Body of pancreas (tissue), 4 donors: ENCODE results near the gene MKKS. TPM values are rescaled to one million over a fixed set of nuclear protein-coding genes. Genes with fewer than 3 reads are reported as not detected.

ENCODE experiments used
- ATAC-seq: fragments of 150-250 bp; one replicate; pipeline ENCODE4 v1.9.1; 2016
- DNase-seq, 4 donors: peaks; one replicate each; pipeline ENCODE4 v3.0.0-alpha.2; 2019
- H3K27ac ChIP-seq, 4 donors: fragments of 200-600 bp; sonication (generic); 1 replicate in 3 of 4; 2 replicates in 1 of 4; pipeline versions ENCODE4 v1.5.1 to v1.6.1; 2016 to 2019; ENCODE audit warnings: mild to moderate bottlenecking in 1 of 4, mixed read lengths in 1 of 4, moderate library complexity in 1 of 4
- H3K27me3 ChIP-seq, 2 donors: fragments of 200-600 bp; sonication (generic); one replicate each; pipeline ENCODE4 v1.6.0; 2016; ENCODE audit warnings: mild to moderate bottlenecking in 1 of 2
- H3K36me3 ChIP-seq, 2 donors: fragments of 200-600 bp; sonication (generic); replicated peaks in 1 of 2; 2 replicates each; pipeline ENCODE4 v1.5.1; 2016; ENCODE audit warnings: low read depth in 2 of 2; ENCODE audit not compliant: insufficient read depth in 1 of 2
- H3K4me1 ChIP-seq: fragments of 200-600 bp; sonication (generic); one replicate; pipeline ENCODE4 v1.6.0; 2016
- H3K4me3 ChIP-seq, 2 donors: fragments of 200-600 bp; sonication (generic); 1 replicate in 1 of 2; 2 replicates in 1 of 2; pipeline ENCODE4 v1.5.1; 2016 to 2019
- H3K9me3 ChIP-seq, 3 donors: fragments of 200-600 bp; sonication (generic); 1 replicate in 2 of 3; 2 replicates in 1 of 3; pipeline ENCODE4 v1.5.1; 2016
- POLR2A ChIP-seq, 3 donors: fragments of 450-650 bp; IDR thresholded peaks; one replicate each; pipeline ENCODE4 v1.6.1; 2016; ENCODE audit warnings: antibody characterized with exemption in 3 of 3, mild to moderate bottlenecking in 2 of 3
- WGBS, 2 donors: methylation state at CpG; one replicate each; pipeline ENCODE4 v1.1.5; 2017; 5-methylcytosine and 5-hydroxymethylcytosine counted together
- intact Hi-C: fragments of 100-400 bp; cut with DNase I; formaldehyde crosslinking; loops from one replicate; pipeline ENCODE4 v1.15.1; 2023
- total RNA-seq, 2 donors: library from RNA; depleted of rRNA; stranded (reverse); fragments of >200 nt; gene quantifications; one replicate each; pipeline ENCODE4 v1.1.0, GENCODE V29; 2016
- TF ChIP-seq, protein P1 (sequence below), 7 experiments: fragments of 450-650 bp in 4 of 7; fragments of 200-600 bp in 3 of 7; sonication (generic) in 3 of 7; IDR thresholded peaks; one replicate each; pipeline ENCODE4 v1.5.1; 2016 to 2019; ENCODE audit warnings: antibody characterized with exemption in 7 of 7

MKKS gene
- total RNA-seq, 2 donors from 2014 or later = 5.3 to 8.6 TPM

DNA sequence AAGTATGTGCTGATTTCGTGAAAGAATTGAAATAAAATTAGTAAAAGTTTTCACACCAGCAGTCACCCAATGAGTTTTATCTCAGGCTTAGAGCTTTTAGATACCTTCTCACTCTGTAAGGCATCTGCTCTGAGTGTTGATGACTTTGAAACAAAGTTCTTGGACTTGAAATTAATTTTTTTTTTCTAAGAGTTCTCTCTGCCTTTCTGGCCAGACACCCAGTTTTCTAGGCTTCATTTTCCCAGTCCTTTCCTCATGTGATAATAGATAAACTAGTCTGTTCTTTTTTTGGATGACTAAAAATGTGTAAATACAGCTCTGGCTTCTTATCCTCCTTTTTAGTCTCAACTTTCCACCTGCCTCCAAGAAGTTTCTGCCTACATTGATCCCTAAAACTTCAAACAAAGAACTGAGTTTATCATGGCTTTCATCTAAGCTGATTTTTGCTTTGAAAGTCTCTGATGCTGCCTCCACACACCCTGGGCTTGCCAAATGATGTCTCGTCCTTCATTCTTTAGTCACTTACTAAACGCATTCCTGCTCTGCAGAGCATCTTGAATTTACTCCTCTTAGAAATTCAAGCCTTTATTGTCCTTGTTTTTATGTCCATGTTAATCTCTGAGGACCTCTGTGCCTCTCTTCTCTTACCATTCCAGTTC, 33.8 kb upstream of the MKKS start:
- Histone ChIP-seq H3K27me3 (no peaks in the 10 kb centered on the region), H3K27ac (no peak overlapping the region), H3K9me3 (no peaks in the 10 kb centered on the region), H3K4me3 (no peak overlapping the region), H3K4me1 (peaks cover 3% of the 10 kb centered on the region), H3K36me3 (no peaks in the 10 kb centered on the region)
- TF ChIP-seq POLR2A (IDR thresholded peaks at IDR 0.05) = no peak
- TF ChIP-seq, protein P1, sequence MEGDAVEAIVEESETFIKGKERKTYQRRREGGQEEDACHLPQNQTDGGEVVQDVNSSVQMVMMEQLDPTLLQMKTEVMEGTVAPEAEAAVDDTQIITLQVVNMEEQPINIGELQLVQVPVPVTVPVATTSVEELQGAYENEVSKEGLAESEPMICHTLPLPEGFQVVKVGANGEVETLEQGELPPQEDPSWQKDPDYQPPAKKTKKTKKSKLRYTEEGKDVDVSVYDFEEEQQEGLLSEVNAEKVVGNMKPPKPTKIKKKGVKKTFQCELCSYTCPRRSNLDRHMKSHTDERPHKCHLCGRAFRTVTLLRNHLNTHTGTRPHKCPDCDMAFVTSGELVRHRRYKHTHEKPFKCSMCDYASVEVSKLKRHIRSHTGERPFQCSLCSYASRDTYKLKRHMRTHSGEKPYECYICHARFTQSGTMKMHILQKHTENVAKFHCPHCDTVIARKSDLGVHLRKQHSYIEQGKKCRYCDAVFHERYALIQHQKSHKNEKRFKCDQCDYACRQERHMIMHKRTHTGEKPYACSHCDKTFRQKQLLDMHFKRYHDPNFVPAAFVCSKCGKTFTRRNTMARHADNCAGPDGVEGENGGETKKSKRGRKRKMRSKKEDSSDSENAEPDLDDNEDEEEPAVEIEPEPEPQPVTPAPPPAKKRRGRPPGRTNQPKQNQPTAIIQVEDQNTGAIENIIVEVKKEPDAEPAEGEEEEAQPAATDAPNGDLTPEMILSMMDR (IDR thresholded peaks at IDR 0.05) = no peak
- DNase-seq (no peak), ATAC-seq (no peak)
- 46 to 57% methylated on average over 3 of the region's 3 CpGs for WGBS, 2 donors
- intact Hi-C loops = no loop called here

DNA sequence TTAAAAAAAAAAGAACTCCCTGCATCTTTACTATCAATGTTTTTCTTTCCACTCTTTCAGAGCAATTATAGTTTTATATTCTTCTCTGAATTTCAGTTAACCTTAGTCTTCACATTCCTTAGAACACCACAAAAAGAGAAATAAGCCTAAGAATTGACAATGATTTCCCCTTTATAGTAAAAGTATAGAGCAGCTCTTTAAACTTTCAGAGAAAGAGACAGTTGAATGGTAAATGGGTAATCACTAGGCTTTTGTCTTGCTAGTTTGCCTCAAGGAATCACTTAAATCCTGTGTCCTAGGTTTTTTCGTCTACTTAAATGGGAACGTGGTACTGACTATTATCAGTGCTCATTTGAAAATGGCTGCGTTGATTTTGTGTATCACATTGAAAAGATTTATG, 32.8 kb upstream of the MKKS start:
- WGBS, 2 donors = 72 to 81% methylated on average over 3 of the region's 3 CpGs
- TF ChIP-seq POLR2A (IDR thresholded peaks at IDR 0.05) = no peak
- TF ChIP-seq, protein P1 (IDR thresholded peaks at IDR 0.05) = no peak
- no peak for DNase-seq

DNA sequence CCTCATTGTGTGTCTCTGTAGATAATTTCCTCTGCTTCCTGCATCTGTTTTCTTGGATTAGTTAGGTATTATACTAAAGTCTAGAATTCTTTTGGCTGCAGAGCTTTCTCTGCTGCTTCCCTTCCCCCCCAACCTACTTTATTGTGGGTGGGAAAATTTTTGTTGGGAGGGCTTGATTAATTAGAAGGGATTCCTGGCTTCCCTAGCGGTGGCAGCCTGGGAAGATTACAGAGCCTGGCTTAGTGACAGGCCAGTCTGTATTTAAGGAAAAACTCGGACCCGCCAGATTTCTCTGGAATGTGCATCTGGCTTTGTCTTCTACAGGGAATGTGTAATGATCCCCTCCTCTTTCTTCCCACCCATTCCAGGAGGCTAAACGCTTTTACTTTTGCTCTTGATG, 32.3 kb upstream of the MKKS start:
- ATAC-seq (no peak), DNase-seq (no peak)
- intact Hi-C loops = no loop called here
- 55 to 64% methylated on average over 4 of the region's 4 CpGs for WGBS, 2 donors
- Histone ChIP-seq H3K4me1 (peaks cover 7% of the 10 kb centered on the region), H3K9me3 (no peaks in the 10 kb centered on the region), H3K36me3 (no peaks in the 10 kb centered on the region), H3K27me3 (no peaks in the 10 kb centered on the region), H3K4me3 (no peak overlapping the region), H3K27ac (no peak overlapping the region)
- TF ChIP-seq, protein P1 (IDR thresholded peaks at IDR 0.05) = no peak
- no peak for TF ChIP-seq POLR2A (IDR thresholded peaks at IDR 0.05)

More for the DNA sequence above, 32.8 kb upstream of the MKKS start:
- intact Hi-C loops = no loop called here
- no peak for ATAC-seq
- H3K27ac ChIP-seq = no peak overlapping the region
- no peaks in the 10 kb centered on the region for H3K36me3 ChIP-seq
- H3K9me3 ChIP-seq = no peaks in the 10 kb centered on the region
- H3K27me3 ChIP-seq = no peaks in the 10 kb centered on the region
- peaks cover 3% of the 10 kb centered on the region for H3K4me1 ChIP-seq
- no peak overlapping the region for H3K4me3 ChIP-seq

DNA sequence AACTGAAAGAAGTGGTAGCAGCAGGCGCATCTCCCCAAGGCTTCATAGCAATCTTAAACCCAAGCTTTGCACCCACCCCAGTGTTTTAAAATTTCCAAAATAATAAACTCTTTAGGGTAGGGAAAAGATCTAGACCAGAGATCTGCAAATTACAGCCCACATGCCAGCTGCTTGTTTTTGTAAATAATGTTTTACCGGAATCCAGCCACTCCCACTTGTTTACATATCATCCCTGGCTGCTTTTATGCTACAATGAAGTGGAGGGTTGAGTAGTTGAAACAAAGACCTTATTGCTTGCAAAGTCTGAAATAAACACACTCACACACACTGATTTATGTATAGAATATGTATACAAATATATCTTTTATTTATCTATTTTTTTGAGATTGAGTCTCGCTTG, 31.1 kb upstream of the MKKS start:
- peaks cover 12% of the 10 kb centered on the region for H3K4me1 ChIP-seq
- intact Hi-C loops = no loop called here
- no peak overlapping the region for H3K4me3 ChIP-seq
- H3K36me3 ChIP-seq = no peaks in the 10 kb centered on the region
- TF ChIP-seq, protein P1 (IDR thresholded peaks at IDR 0.05) = no peak
- TF ChIP-seq POLR2A (IDR thresholded peaks at IDR 0.05) = no peak
- DNase-seq (no peak), ATAC-seq (no peak)
- 81 to 85% methylated on average over 3 of the region's 3 CpGs for whole genome bisulfite sequencing, 2 donors
- H3K9me3 ChIP-seq = no peaks in the 10 kb centered on the region
- no peaks in the 10 kb centered on the region for H3K27me3 ChIP-seq
- H3K27ac ChIP-seq = no peak overlapping the region

DNA sequence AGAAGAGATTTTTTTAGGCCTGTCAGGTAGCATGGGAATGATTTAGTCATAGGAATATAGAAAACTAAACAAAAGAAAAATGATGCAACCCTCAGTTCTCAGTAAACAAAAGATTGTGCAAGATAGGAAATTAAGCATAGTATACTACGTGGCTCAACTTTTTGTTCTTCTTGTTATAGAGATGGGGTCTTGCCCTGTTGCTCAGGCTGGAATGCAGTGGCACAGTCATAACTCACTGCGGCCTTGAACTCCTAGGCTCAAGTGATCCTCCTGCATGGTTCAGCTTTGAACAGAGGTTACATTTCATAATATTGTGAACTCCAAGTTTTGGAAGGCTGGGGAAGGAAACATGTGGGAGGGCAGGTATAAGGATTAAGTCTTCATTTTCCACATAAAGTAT, 29.6 kb upstream of the MKKS start:
- no peak for TF ChIP-seq POLR2A (IDR thresholded peaks at IDR 0.05)
- TF ChIP-seq, protein P1 (IDR thresholded peaks at IDR 0.05) = no peak
- 93% methylated on average over 2 of the region's 2 CpGs for WGBS, 2 donors
- Histone ChIP-seq H3K9me3 (no peaks in the 10 kb centered on the region), H3K36me3 (no peaks in the 10 kb centered on the region), H3K27ac (no peak overlapping the region), H3K4me3 (no peak overlapping the region), H3K27me3 (no peaks in the 10 kb centered on the region), H3K4me1 (peaks cover 9% of the 10 kb centered on the region)
- intact Hi-C loops = no loop called here
- ATAC-seq = no peak
- no peak for DNase-seq
